ENCODE data around the gene PRR33. TPM values are rescaled to one million over a fixed set of nuclear protein-coding genes. Genes with fewer than 3 reads are reported as not detected.

Gene PRR33
- total RNA-seq, 1 experiment from 2014 or later, result not detected

DNA sequence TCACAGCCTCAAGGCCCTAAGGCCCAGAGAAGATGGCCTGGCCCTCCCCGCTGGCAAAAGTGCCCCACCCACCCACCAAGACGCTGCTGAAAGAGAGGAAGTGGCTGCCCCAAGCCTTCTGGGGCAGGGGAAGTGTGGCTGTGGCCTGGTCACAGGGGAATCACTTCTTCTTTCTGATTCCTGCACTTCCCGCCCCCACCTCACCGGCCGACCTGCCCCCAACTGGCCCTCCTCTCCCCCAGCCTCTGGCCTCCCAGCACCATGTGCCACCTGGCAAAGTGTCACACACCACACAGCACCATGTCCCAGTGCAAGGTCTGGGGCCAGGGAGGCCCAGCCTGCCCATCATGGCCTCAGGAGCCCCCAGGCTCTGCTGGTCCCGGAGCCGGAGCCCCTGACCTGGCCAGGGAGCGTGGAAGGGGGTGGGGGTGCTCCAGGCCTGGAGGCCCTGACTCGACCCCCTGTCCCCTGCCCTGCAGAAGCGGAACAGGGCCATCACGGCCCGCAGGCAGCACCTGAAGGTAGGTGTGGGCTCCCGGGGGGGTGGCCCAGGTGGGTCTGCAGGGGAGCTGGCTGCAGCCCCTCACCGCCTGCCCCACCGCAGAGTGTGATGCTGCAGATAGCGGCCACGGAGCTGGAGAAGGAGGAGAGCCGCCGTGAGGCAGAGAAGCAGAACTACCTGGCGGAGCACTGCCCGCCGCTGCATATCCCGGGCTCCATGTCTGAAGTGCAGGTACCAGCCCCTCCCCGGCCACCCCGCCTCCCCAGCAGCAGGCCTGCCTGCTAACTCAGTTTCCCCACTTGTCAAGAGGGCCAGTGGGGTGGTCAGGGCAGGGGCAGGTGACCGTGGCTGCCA lies 51.5 kb downstream of the PRR33 start:
- no peak for DNase-seq (ENCODE audit: extremely low read depth, low read depth)

DNA sequence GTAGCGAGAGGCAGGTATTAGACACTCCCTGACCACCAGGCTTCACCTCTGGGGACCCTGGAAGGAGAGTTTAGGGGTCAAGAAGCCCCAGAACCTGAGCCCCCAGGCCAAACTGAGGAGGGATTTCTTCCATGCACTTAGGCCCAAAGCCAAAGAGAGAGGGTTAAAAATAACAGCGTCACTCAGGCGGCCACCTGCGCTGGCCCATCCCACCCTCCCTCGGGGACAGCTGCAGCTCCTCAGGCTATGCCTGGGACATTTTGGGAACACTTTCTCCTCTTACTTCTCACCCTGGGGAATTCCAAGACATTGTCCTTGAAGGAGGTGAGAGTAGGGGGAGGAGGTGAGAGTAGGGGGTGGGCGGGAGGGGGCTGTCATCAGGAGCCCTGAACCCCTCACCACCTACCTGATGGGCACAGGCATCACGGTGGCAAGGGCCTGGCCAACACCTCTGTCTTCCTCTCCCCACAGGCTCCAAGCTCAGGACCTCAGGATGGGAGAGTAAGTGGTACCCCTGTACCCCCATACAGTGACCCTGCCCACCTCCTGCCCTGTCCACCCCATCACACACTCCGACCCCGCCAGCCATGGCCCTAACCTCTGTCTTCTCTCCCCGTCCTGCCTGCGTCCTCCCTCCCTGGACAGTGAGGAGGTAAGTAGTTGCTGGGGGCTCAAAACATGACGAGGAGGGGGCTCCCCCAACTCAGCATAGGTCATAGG lies 52.3 kb downstream of the PRR33 start:
- no peak for DNase-seq (ENCODE audit: extremely low read depth, low read depth)

DNA sequence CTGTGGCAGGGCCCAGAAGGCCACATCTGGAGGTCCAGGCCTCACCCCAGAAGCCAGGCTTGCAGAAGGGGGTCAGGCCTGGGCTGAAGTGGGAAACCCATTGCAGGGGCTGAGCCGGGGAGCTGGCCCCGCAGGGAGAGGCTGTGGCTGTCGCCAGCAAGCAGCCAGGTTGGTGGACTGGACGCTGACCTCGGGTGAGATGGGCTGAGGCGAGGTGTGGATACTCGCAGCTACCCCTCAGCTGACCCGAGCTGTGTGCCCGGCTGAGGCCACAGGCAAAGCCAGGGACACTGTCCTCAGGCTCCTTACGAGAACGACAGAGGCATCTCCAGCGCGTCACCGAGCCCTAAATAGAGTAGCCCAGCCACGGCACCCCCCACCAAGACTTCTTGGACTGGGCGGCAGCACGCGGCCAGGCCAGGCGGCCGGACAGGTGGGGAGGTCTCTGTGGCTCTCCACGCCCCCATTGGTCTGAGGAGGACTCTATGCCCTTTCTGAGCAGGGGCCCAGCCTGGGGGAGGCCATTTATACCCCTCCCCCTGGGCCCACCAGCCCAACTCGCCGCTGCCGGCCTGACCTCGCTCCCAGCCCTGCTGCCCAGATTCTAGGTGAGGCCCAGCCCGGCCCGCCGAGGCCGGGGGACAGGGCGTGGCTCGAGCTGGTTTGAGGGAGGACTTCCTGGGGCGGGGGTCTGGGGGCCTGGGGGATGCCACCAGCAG lies 53.1 kb downstream of the PRR33 start, which contains the start of gene TNNI2:
TSS of gene TNNI2 (plus strand) at position 556 of the 719 bp plus-strand sequence. CDS start 716 bp downstream, outside the sequence.
- DNase-seq (ENCODE audit: extremely low read depth, low read depth), result no peak

Small RNA genes lying within 50 kb of the gene (small RNA-seq; reads per million reads assigned to genes)
- gene AC051649.1 (0 reads per million in 2 experiments), gene MIR4298 (0 reads per million in 2 experiments)

Other genes with a start within 250 kb of the PRR33 start
- not detected in 2 replicates for gene KRTAP5-6, start 194.7 kb downstream of the PRR33 start, total RNA-seq (2014; rRNA removed; shearing (Covaris generic))
- 0.49 and 1.0 TPM in 2 replicates for gene IFITM10, start 141.3 kb downstream of the PRR33 start, total RNA-seq (2014; rRNA removed; shearing (Covaris generic))
- 358 and 367 TPM in 2 replicates for gene CTSD, start 128.0 kb downstream of the PRR33 start, total RNA-seq (2014; rRNA removed; shearing (Covaris generic))
- gene SYT8, start 56.9 kb downstream of the PRR33 start, total RNA-seq (2014; rRNA removed; shearing (Covaris generic)), result not detected in 2 replicates
- not detected in 2 replicates for gene TNNI2, start 52.9 kb downstream of the PRR33 start, total RNA-seq (2014; rRNA removed; shearing (Covaris generic))
- gene LSP1, start 38.8 kb downstream of the PRR33 start, total RNA-seq (2014; rRNA removed; shearing (Covaris generic)), result not detected in 2 replicates
- not detected in 2 replicates for gene TNNT3, start 27.8 kb upstream of the PRR33 start, total RNA-seq (2014; rRNA removed; shearing (Covaris generic))
- 74.9 and 80.3 TPM in 2 replicates for gene MRPL23, start 55.4 kb upstream of the PRR33 start, total RNA-seq (2014; rRNA removed; shearing (Covaris generic))
- 0.40 and 1.5 TPM in 2 replicates for gene H19, start 105.9 kb upstream of the PRR33 start, total RNA-seq (2014; rRNA removed; shearing (Covaris generic))
- gene IGF2, start 247.5 kb upstream of the PRR33 start, total RNA-seq (2014; rRNA removed; shearing (Covaris generic)), result 0.15 and 0.20 TPM in 2 replicates